Nasal cavity respiratory epithelium epithelial cell of viscerocranial mucosa (primary cell): ENCODE data around the gene TLDC2. TPM values are rescaled to one million over a fixed set of nuclear protein-coding genes. Genes with fewer than 3 reads are reported as not detected.

ENCODE experiments used
- total RNA-seq: library from RNA; depleted of rRNA; stranded (reverse); fragments of >200 nt; gene quantifications from 2 replicates; pipeline ENCODE4 v1.2.3, GENCODE V29; 2014

TLDC2 gene
- under 0.01 TPM in 1 of 2 replicates, not detected in the other for total RNA-seq

GRCh38 chr20:36875702-36876472, at the start of gene TLDC2:
TLDC2 (plus strand) TSS chr20:36876138; CDS start chr20:36876175, 37 bp downstream.

Other genes starting within 250 kb of the TLDC2 start
- not detected in 2 replicates for gene SLA2, start 229.9 kb upstream of the TLDC2 start, total RNA-seq
- 10.3 and 16.9 TPM in 2 replicates for gene NDRG3, start 130.0 kb upstream of the TLDC2 start, total RNA-seq
- gene DSN1, start 102.4 kb upstream of the TLDC2 start, total RNA-seq, result 4.3 and 6.2 TPM in 2 replicates
- 3.1 and 9.1 TPM in 2 replicates for gene SAMHD1, start 75.6 kb downstream of the TLDC2 start, total RNA-seq
- 4.1 and 5.5 TPM in 2 replicates for gene RBL1, start 219.9 kb downstream of the TLDC2 start, total RNA-seq